Osteoblast (primary cell): ENCODE data around the gene XRCC1. TPM values are rescaled to one million over a fixed set of nuclear protein-coding genes. Genes with fewer than 3 reads are reported as not detected.
A peak's percentile ranks its signal among the peaks of the same experiment; 100 is the strongest.
"Not testable (repeated sequence)": the region's sequence is repeated elsewhere in the genome, so short reads cannot be mapped to it uniquely, and the experiment has no call there.

ENCODE experiments used
- DNase-seq: peaks from one replicate; pipeline ENCODE4 v3.0.0; 2011; ENCODE audit warnings: low spot score, mixed read lengths; ENCODE audit not compliant: insufficient read length; ENCODE audit errors: missing footprints
- H2AFZ ChIP-seq: 2 replicates; pipeline ENCODE4 v1.6.0; 2011; ENCODE audit warnings: mild to moderate bottlenecking, low read length
- H3K27ac ChIP-seq: 2 replicates; pipeline ENCODE4 v1.5.1; 2011; ENCODE audit warnings: mild to moderate bottlenecking, low read depth, low read length, moderate library complexity
- H3K27me3 ChIP-seq: 2 replicates; pipeline ENCODE4 v1.6.0; 2012; ENCODE audit warnings: mild to moderate bottlenecking, control low read depth, inconsistent platforms, low read length, moderate library complexity; ENCODE audit not compliant: insufficient read depth
- H3K36me3 ChIP-seq: 2 replicates; pipeline ENCODE4 v1.5.1; 2011; ENCODE audit warnings: mild to moderate bottlenecking, low read length, control low read depth, moderate library complexity; ENCODE audit not compliant: insufficient read depth
- H3K4me1 ChIP-seq: 2 replicates; pipeline ENCODE4 v1.5.1; 2011; ENCODE audit warnings: mild to moderate bottlenecking, low read length, control low read depth, moderate library complexity; ENCODE audit not compliant: insufficient read depth
- H3K4me2 ChIP-seq: 2 replicates; pipeline ENCODE4 v1.6.0; 2011; ENCODE audit warnings: mild to moderate bottlenecking, low read length; ENCODE audit not compliant: insufficient read depth
- H3K4me3 ChIP-seq: fragments of 200-600 bp; sonication (generic); 3 replicates; pipeline ENCODE4 v1.5.1; 2012; ENCODE audit warnings: mild to moderate bottlenecking, low read length, inconsistent platforms; ENCODE audit not compliant: insufficient read depth
- H3K79me2 ChIP-seq: 2 replicates; pipeline ENCODE4 v1.6.0; 2012; ENCODE audit warnings: mild to moderate bottlenecking, low read length, control low read depth, inconsistent platforms; ENCODE audit not compliant: insufficient read depth
- H3K9me3 ChIP-seq: 2 replicates; pipeline ENCODE4 v1.5.1; 2011; ENCODE audit warnings: low read depth, low read length, control low read depth
- H4K20me1 ChIP-seq: 2 replicates; pipeline ENCODE4 v1.6.0; 2012; ENCODE audit warnings: mild to moderate bottlenecking, low read length, control low read depth; ENCODE audit not compliant: insufficient read depth
- CTCF ChIP-seq: IDR thresholded peaks from 2 replicates; pipeline ENCODE4 v1.5.1; 2011; ENCODE audit warnings: mild to moderate bottlenecking, low read depth, low read length, moderate library complexity; ENCODE audit errors: extremely low read depth
- total RNA-seq: library from RNA; depleted of rRNA; stranded (reverse); fragments of >200 nt; gene quantifications from 2 replicates; pipeline ENCODE4 v1.2.3, GENCODE V29; 2012

Gene XRCC1
- total RNA-seq, 1 donor: 21.4 TPM

GRCh38 chr19:43589277-43589676 is 13.9 kb upstream of the XRCC1 start:
- H3K4me1 ChIP-seq: peaks cover 7% of the 10 kb centered on the region
- H3K4me2 ChIP-seq: no peak overlapping the region
- peaks cover 50% of the 10 kb centered on the region for H3K36me3 ChIP-seq
- TF ChIP-seq CTCF: no peak
- H3K9me3 ChIP-seq: no peaks in the 10 kb centered on the region
- no peak for DNase-seq
- H3K27me3 ChIP-seq: no peaks in the 10 kb centered on the region
- no peak overlapping the region for H3K4me3 ChIP-seq
- H3K27ac ChIP-seq: no peak overlapping the region
- no peak overlapping the region for H2AFZ ChIP-seq
- peaks cover 55% of the 10 kb centered on the region for H3K79me2 ChIP-seq
- peaks cover 26% of the 10 kb centered on the region for H4K20me1 ChIP-seq

DNA sequence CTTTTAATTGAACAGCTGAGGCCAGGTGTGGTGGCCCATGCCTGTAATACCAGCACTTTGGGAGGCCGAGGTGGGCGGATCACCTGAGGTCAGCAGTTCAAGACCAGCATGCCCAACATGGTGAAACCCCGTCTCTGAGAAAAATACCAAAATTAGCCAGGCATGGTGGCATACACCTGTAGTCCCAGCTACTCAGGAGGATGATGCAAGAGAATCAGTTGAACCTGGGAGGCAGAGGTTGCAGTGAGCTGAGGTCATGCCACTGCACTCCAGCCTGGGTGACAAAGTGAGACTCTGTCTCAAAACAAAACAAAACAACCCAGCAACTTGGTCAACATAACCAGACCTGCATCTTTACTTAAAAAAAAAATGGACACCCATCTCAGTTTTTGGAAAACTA is 11.7 kb upstream of the XRCC1 start:
- H3K36me3 ChIP-seq: peaks cover 31% of the 10 kb centered on the region
- H3K79me2 ChIP-seq: peaks cover 33% of the 10 kb centered on the region
- H3K27ac ChIP-seq, H3K9me3 ChIP-seq, H3K27me3 ChIP-seq, H3K4me1 ChIP-seq, DNase-seq, H3K4me3 ChIP-seq, H2AFZ ChIP-seq, H3K4me2 ChIP-seq: not testable (repeated sequence)
- peaks cover 14% of the 10 kb centered on the region for H4K20me1 ChIP-seq

DNA sequence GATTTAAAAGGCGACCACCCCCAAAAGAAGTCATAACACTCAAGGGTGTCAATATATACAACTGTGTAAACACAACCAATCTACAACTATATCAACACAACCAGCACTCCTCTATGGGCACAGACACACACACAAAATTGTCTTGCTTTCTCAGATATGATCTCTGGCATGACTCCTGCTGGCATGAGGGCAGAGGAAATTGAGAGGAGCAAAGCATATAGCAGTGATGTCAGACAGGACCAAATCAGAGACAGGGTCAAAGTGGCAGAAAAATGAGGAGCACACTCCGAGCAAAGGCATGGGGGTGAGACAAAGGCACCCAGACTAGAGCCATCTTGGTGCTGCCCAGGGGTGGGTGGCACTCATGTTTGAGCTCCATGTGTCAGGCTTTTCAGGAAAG is 11.0 kb upstream of the XRCC1 start:
- Histone ChIP-seq H3K79me2 (peaks cover 28% of the 10 kb centered on the region), H4K20me1 (peaks cover 14% of the 10 kb centered on the region), H2AFZ (no peak overlapping the region), H3K9me3 (no peaks in the 10 kb centered on the region), H3K4me1 (no peaks in the 10 kb centered on the region), H3K27ac (no peak overlapping the region), H3K4me3 (no peak overlapping the region), H3K4me2 (no peak overlapping the region), H3K36me3 (peaks cover 30% of the 10 kb centered on the region), H3K27me3 (no peaks in the 10 kb centered on the region)
- TF ChIP-seq CTCF: no peak
- DNase-seq: peak; percentile 4

GRCh38 chr19:43584484-43584883 is 9.2 kb upstream of the XRCC1 start:
- peak; percentile 39 for DNase-seq
- H3K27me3 ChIP-seq: no peaks in the 10 kb centered on the region
- H2AFZ ChIP-seq: no peak overlapping the region
- TF ChIP-seq CTCF: no peak
- H4K20me1 ChIP-seq: peaks cover 3% of the 10 kb centered on the region
- H3K4me2 ChIP-seq: no peak overlapping the region
- H3K4me3 ChIP-seq: no peak overlapping the region
- no peaks in the 10 kb centered on the region for H3K4me1 ChIP-seq
- peaks cover 15% of the 10 kb centered on the region for H3K36me3 ChIP-seq
- H3K9me3 ChIP-seq: no peaks in the 10 kb centered on the region
- H3K79me2 ChIP-seq: peaks cover 12% of the 10 kb centered on the region
- H3K27ac ChIP-seq: no peak overlapping the region
